ENCODE results near the gene RERG.

DNA sequence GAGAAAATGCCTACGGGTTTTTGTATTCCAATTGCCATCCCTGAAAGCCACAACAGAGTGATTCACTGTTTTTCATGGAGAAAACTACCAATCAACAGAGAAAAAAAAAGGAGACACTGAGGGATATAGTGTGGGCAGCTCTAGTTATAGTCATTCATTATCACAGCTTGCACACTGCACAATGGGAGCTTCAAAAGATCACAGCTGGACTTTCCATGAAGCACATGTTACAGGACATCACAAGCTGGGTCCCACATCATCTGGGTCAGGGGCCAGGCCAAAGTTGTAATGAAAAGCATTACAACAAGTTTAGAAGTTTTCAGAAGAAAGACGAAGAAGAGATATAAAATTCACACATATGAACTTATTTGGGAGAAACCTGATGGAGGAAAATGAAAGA, 41.5 kb downstream of the RERG start:
- TF ChIP-seq, protein P1, sequence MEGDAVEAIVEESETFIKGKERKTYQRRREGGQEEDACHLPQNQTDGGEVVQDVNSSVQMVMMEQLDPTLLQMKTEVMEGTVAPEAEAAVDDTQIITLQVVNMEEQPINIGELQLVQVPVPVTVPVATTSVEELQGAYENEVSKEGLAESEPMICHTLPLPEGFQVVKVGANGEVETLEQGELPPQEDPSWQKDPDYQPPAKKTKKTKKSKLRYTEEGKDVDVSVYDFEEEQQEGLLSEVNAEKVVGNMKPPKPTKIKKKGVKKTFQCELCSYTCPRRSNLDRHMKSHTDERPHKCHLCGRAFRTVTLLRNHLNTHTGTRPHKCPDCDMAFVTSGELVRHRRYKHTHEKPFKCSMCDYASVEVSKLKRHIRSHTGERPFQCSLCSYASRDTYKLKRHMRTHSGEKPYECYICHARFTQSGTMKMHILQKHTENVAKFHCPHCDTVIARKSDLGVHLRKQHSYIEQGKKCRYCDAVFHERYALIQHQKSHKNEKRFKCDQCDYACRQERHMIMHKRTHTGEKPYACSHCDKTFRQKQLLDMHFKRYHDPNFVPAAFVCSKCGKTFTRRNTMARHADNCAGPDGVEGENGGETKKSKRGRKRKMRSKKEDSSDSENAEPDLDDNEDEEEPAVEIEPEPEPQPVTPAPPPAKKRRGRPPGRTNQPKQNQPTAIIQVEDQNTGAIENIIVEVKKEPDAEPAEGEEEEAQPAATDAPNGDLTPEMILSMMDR (IDR thresholded peaks at IDR 0.05; ENCODE audit: insufficient read depth, low read depth, low read length): no peak
- no peak for TF ChIP-seq EZH2 (IDR thresholded peaks at IDR 0.05; ENCODE audit: insufficient read depth, low read length)

All from astrocyte (in vitro differentiated cells and primary cell).